RCC 7860 (cell line): ENCODE results near the gene COL16A1.
A peak's percentile ranks its signal among the peaks of the same experiment; 100 is the strongest.

ENCODE experiments used
- DNase-seq: peaks from one replicate; pipeline ENCODE4 v3.0.0-alpha.2; 2015; ENCODE audit warnings: low spot score
- FAIRE-seq: peaks from 2 replicates; lab custom pipeline; 2012; peaks lifted over from hg19 to GRCh38; lab: Jason Lieb, UNC

The COL16A1 gene

GRCh38 chr1:31733389-31734219 lies 29.8 kb upstream of the COL16A1 start:
- DNase-seq: no peak
- no peak for FAIRE-seq

- FAIRE-seq (no peak), DNase-seq (no peak)
These were observed 29.0 kb upstream of the COL16A1 start for GRCh38 chr1:31732751-31733289.

- DNase-seq (no peak), FAIRE-seq (no peak)
These were observed 28.5 kb upstream of the COL16A1 start for GRCh38 chr1:31732343-31732742.

- no peak for FAIRE-seq
- DNase-seq: no peak
These were observed 27.3 kb upstream of the COL16A1 start for GRCh38 chr1:31731049-31731565.

- no peak for FAIRE-seq
- DNase-seq: no peak
These were observed 26.7 kb upstream of the COL16A1 start for GRCh38 chr1:31730336-31731048.

- DNase-seq: no peak
- FAIRE-seq: no peak
These were observed 24.0 kb upstream of the COL16A1 start for GRCh38 chr1:31727849-31728248.

GRCh38 chr1:31727195-31727594 lies 23.4 kb upstream of the COL16A1 start:
- FAIRE-seq: no peak
- DNase-seq: no peak

- DNase-seq: no peak
- FAIRE-seq: no peak
These were observed 22.9 kb upstream of the COL16A1 start for GRCh38 chr1:31726715-31727114.

GRCh38 chr1:31725777-31726535 lies 22.1 kb upstream of the COL16A1 start:
- FAIRE-seq: no peak
- no peak for DNase-seq

GRCh38 chr1:31725134-31725533 lies 21.3 kb upstream of the COL16A1 start:
- FAIRE-seq (no peak), DNase-seq (no peak)

- DNase-seq: peak; percentile 42
These were observed 20.1 kb upstream of the COL16A1 start for GRCh38 chr1:31723828-31724359.

GRCh38 chr1:31718327-31718897 lies 14.6 kb upstream of the COL16A1 start:
- no peak for FAIRE-seq

More at GRCh38 chr1:31723828-31724359, 20.1 kb upstream of the COL16A1 start:
- FAIRE-seq: no peak

GRCh38 chr1:31717341-31717740 lies 13.5 kb upstream of the COL16A1 start:
- FAIRE-seq: no peak

More at GRCh38 chr1:31718327-31718897, 14.6 kb upstream of the COL16A1 start:
- DNase-seq: no peak

GRCh38 chr1:31715873-31716220 lies 12.0 kb upstream of the COL16A1 start:
- FAIRE-seq (no peak), DNase-seq (no peak)

More at GRCh38 chr1:31717341-31717740, 13.5 kb upstream of the COL16A1 start:
- DNase-seq: peak; percentile 13

GRCh38 chr1:31715087-31715872 lies 11.5 kb upstream of the COL16A1 start:
- no peak for DNase-seq
- FAIRE-seq: no peak

GRCh38 chr1:31714442-31715086 lies 10.7 kb upstream of the COL16A1 start:
- DNase-seq: no peak
- FAIRE-seq: no peak

- FAIRE-seq: no peak
- DNase-seq: peak; percentile 50
These were observed 8.8 kb upstream of the COL16A1 start for GRCh38 chr1:31712630-31713029.

GRCh38 chr1:31712068-31712467 lies 8.3 kb upstream of the COL16A1 start:
- no peak for FAIRE-seq
- DNase-seq: no peak

- no peak for FAIRE-seq
- DNase-seq: no peak
These were observed 4.5 kb upstream of the COL16A1 start for GRCh38 chr1:31708324-31708723.
